ENCODE measurements around the gene AMN1. TPM values are rescaled to one million over a fixed set of nuclear protein-coding genes. Genes with fewer than 3 reads are reported as not detected.
"Not testable (repeated sequence)": the region's sequence is repeated elsewhere in the genome, so short reads cannot be mapped to it uniquely, and the experiment has no call there.

Gene AMN1
- total RNA-seq, 1 donor from 2014 or later, result 9.3 TPM

DNA sequence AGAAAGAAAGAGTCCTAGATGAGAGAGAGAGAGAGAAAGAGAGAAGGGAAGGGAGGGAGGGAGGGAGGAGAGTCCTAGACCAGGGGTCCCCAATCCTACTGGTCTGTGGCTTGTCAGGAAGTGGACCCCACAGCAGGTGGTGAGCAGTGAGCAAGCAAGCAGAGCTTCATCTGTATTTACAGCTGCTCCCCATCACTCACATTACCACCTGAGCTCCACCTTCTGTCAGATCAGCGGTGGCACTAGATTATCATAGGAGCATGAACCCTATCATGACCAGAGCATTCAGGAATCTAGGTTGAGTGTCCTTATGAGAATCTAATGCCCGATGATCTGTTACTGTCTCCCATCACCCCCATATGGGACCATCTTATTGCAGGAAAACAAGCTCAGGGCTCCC is 39.2 kb upstream of the AMN1 start:
- no peaks in the 10 kb centered on the region for H3K27me3 ChIP-seq (ENCODE audit: control insufficient read depth, insufficient read depth, low read length)
- TF ChIP-seq, protein P1, sequence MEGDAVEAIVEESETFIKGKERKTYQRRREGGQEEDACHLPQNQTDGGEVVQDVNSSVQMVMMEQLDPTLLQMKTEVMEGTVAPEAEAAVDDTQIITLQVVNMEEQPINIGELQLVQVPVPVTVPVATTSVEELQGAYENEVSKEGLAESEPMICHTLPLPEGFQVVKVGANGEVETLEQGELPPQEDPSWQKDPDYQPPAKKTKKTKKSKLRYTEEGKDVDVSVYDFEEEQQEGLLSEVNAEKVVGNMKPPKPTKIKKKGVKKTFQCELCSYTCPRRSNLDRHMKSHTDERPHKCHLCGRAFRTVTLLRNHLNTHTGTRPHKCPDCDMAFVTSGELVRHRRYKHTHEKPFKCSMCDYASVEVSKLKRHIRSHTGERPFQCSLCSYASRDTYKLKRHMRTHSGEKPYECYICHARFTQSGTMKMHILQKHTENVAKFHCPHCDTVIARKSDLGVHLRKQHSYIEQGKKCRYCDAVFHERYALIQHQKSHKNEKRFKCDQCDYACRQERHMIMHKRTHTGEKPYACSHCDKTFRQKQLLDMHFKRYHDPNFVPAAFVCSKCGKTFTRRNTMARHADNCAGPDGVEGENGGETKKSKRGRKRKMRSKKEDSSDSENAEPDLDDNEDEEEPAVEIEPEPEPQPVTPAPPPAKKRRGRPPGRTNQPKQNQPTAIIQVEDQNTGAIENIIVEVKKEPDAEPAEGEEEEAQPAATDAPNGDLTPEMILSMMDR (IDR thresholded peaks at IDR 0.05; ENCODE audit: insufficient read depth, low read length, poor library complexity, severe bottlenecking), result no peak
- H3K36me3 ChIP-seq (ENCODE audit: control insufficient read depth, insufficient read depth, low read length), result no peaks in the 10 kb centered on the region
- no peak overlapping the region for H3K4me3 ChIP-seq (ENCODE audit: low read depth, low read length)
- no peak for DNase-seq (ENCODE audit: low read depth)

DNA sequence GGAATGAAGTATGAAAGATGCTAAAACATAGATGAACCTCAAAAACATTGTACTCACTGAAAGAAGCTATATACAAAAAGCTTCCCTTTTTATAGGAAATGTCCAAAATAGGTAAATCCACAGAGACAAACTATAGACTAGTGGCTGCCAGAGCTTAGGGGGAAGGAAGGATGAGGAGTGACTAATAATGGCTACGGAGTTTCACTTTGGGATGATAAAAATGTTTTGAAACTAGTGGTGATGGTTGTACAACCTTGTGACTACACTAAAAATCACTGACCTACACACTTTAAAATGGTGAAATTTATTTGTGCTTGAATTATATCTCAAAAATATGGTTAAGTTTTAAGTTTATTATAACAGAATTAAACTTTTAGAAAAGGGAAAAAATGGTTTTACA is 37.1 kb upstream of the AMN1 start:
- DNase-seq (ENCODE audit: low read depth), result no peak
- TF ChIP-seq, protein P1 (IDR thresholded peaks at IDR 0.05; ENCODE audit: insufficient read depth, low read length, poor library complexity, severe bottlenecking), result no peak
- Histone ChIP-seq H3K4me3 (ENCODE audit: low read depth, low read length) (no peak overlapping the region), H3K27me3 (ENCODE audit: control insufficient read depth, insufficient read depth, low read length) (no peaks in the 10 kb centered on the region), H3K36me3 (ENCODE audit: control insufficient read depth, insufficient read depth, low read length) (no peaks in the 10 kb centered on the region)

DNA sequence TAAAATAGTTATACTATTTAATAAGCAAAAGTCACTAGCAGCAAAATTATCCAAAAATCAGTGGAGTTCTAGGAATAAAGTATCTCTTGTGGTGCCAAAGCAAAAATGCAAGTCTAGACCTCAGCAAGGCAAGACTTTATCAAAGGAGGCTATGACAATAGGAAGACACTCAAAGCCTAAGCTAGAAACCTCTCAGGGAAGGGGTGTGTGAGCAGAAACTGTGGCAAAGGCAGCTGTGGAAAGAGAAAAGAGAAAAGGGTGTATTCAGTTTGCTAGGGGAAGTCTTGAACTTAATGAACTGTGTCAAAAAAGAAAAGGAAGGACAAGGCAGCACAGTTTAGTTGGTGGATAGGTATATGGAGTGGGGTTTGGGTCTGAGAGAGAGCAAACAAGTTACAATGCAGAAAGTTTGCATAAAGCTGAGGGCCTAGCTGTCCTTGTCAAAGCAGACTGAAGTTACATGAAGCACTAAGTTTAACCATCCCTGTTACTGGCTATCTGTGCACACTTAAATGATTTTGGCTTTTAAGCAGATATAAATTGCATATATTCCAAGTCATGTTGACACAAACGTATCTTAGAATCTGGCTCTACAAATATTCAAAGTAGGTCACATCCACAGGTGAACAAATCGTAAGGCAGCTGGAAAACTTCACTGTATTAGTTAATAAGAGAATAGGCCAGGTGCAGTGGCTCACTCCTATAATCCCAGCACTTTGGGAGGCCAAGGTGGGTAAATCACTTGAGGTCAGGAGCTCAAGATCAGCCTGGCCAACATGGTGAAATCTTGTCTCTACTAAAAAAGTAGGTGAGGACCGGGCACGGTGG is 31.0 kb upstream of the AMN1 start:
- DNase-seq (ENCODE audit: low read depth), result no peak
- no peak overlapping the region for H3K4me3 ChIP-seq (ENCODE audit: low read depth, low read length)
- no peaks in the 10 kb centered on the region for H3K36me3 ChIP-seq (ENCODE audit: control insufficient read depth, insufficient read depth, low read length)
- TF ChIP-seq, protein P1 (IDR thresholded peaks at IDR 0.05; ENCODE audit: insufficient read depth, low read length, poor library complexity, severe bottlenecking), result no peak
- no peaks in the 10 kb centered on the region for H3K27me3 ChIP-seq (ENCODE audit: control insufficient read depth, insufficient read depth, low read length)

DNA sequence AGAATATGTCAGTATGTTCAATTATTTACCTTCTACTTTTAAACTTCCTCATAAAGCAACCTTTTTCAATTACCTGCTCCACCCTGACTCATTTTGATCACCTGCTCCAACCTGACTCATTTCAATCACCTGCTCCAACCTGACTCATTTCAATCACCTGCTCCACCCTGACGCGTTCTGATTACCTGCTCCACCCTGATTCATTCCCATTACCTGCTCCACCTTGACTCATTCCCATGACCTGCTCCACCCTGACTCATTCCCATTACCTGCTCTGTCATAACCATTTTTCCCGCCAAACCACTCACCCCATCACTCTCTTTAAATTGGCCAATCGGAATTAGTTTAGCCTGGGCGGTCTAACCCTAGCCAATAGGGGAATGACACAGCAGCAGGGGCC is 29.5 kb upstream of the AMN1 start:
- not testable (repeated sequence) for H3K36me3 ChIP-seq (ENCODE audit: control insufficient read depth, insufficient read depth, low read length); DNase-seq (ENCODE audit: low read depth); H3K27me3 ChIP-seq (ENCODE audit: control insufficient read depth, insufficient read depth, low read length); H3K4me3 ChIP-seq (ENCODE audit: low read depth, low read length)

DNA sequence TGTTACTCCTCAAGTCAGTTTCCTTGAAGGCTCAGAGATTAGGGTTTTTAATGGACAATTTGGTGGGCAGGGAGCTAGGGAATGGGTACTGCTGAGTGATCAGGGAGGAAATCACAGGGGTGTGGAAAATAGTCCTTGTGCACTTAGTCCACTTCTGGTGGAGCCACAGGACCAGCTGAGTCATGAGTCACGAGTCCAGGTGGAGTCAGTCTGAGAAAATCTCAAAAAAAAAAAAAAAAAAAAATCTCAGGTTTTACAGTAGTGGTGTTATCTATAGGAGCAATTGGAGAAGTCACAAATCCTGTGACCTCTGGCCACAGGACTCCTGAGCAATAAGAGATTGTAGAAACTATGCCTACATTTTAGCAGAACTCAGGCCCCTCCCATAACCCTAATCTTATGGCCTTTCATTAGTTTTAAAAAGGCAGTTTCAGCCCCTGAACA is 28.2 kb upstream of the AMN1 start:
- Histone ChIP-seq H3K36me3 (ENCODE audit: control insufficient read depth, insufficient read depth, low read length) (no peaks in the 10 kb centered on the region), H3K27me3 (ENCODE audit: control insufficient read depth, insufficient read depth, low read length) (no peaks in the 10 kb centered on the region), H3K4me3 (ENCODE audit: low read depth, low read length) (no peak overlapping the region)
- TF ChIP-seq, protein P1 (IDR thresholded peaks at IDR 0.05; ENCODE audit: insufficient read depth, low read length, poor library complexity, severe bottlenecking), result no peak
- DNase-seq (ENCODE audit: low read depth), result peak; percentile 67

DNA sequence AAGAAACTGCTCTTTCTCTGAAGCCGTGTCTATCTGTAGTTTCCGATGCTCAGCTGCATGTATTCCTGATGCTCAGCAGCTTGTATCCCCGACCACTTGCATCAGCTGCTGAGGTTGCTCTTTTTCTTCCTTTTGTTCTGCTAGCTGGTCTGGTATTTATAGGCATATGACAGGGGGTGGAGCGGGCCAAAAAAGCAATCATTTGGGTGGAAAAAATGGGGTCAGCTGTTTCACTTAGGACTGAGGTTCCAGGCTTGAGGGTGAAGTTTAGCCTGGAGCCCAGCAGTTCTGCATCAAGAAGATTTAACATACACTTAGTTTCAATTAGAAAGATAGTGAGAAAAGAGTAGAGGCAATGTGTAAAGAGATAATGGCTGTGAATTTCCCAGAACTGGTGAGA is 23.6 kb upstream of the AMN1 start:
- Histone ChIP-seq H3K36me3 (ENCODE audit: control insufficient read depth, insufficient read depth, low read length) (no peaks in the 10 kb centered on the region), H3K4me3 (ENCODE audit: low read depth, low read length) (no peak overlapping the region), H3K27me3 (ENCODE audit: control insufficient read depth, insufficient read depth, low read length) (no peaks in the 10 kb centered on the region)
- TF ChIP-seq, protein P1 (IDR thresholded peaks at IDR 0.05; ENCODE audit: insufficient read depth, low read length, poor library complexity, severe bottlenecking), result no peak
- DNase-seq (ENCODE audit: low read depth), result no peak

Measured in kidney epithelial cell (primary cell).